Fibroblast of lung (primary cell): Measurements from ENCODE around the gene CAMKMT. TPM values are rescaled to one million over a fixed set of nuclear protein-coding genes. Genes with fewer than 3 reads are reported as not detected.

ENCODE experiments used
- DNase-seq, 2 donors: peaks; one replicate each; pipeline versions ENCODE4 v3.0.0 to v3.0.0-alpha.2; 2010; ENCODE audit warnings: low read depth in 2 of 2
- H2AFZ ChIP-seq: 2 replicates; pipeline ENCODE4 v1.5.1; 2012; ENCODE audit warnings: low read length, control low read depth, inconsistent platforms
- H3K27ac ChIP-seq: 2 replicates; pipeline ENCODE4 v1.5.1; 2011; ENCODE audit warnings: low read length, control low read depth; ENCODE audit not compliant: insufficient read depth
- H3K27me3 ChIP-seq: 2 replicates; pipeline ENCODE4 v1.5.1; 2011; ENCODE audit warnings: mild to moderate bottlenecking, low read length; ENCODE audit not compliant: control insufficient read depth, insufficient read depth
- H3K36me3 ChIP-seq: 2 replicates; pipeline ENCODE4 v1.5.1; 2011; ENCODE audit warnings: low read length; ENCODE audit not compliant: control insufficient read depth, insufficient read depth
- H3K4me1 ChIP-seq: 2 replicates; pipeline ENCODE4 v1.5.1; 2011; ENCODE audit warnings: low read length; ENCODE audit not compliant: control insufficient read depth, insufficient read depth; ENCODE audit errors: extremely low read depth
- H3K4me2 ChIP-seq: 2 replicates; pipeline ENCODE4 v1.5.1; 2011; ENCODE audit warnings: low read length, control low read depth; ENCODE audit not compliant: insufficient read depth; ENCODE audit errors: extremely low read depth
- H3K4me3 ChIP-seq, 4 experiments: fragments of 200-600 bp in 1 of 4; sonication (generic) in 1 of 4; replicated peaks in 1 of 4; 2 replicates each; pipeline ENCODE4 v1.5.1; 2011 to 2016; ENCODE audit warnings: low read length in 4 of 4, low read depth in 3 of 4, mild to moderate bottlenecking in 3 of 4, control low read depth in 2 of 4, inconsistent platforms in 1 of 4, mixed read lengths in 1 of 4; ENCODE audit not compliant: insufficient read depth in 1 of 4; ENCODE audit errors: control extremely low read depth in 1 of 4
- H3K79me2 ChIP-seq: 2 replicates; pipeline ENCODE4 v1.5.1; 2012; ENCODE audit warnings: mild to moderate bottlenecking, low read length, inconsistent platforms; ENCODE audit not compliant: control insufficient read depth, insufficient read depth
- H3K9ac ChIP-seq: 2 replicates; pipeline ENCODE4 v1.5.1; 2011; ENCODE audit warnings: mild to moderate bottlenecking, low read length, control low read depth; ENCODE audit not compliant: insufficient read depth
- H3K9me3 ChIP-seq: 2 replicates; pipeline ENCODE4 v1.5.1; 2012; ENCODE audit warnings: low read depth, low read length; ENCODE audit not compliant: control insufficient read depth, insufficient read depth
- H4K20me1 ChIP-seq: 2 replicates; pipeline ENCODE4 v1.5.1; 2011; ENCODE audit warnings: low read length; ENCODE audit not compliant: control insufficient read depth, insufficient read depth; ENCODE audit errors: extremely low read depth
- EZH2 ChIP-seq: IDR thresholded peaks from 2 replicates; pipeline ENCODE4 v1.5.1; 2012; ENCODE audit warnings: low read length, control low read depth, mild to moderate bottlenecking; ENCODE audit errors: missing control alignments
- polyA plus RNA-seq, 2 donors: library from polyadenylated mRNA; depleted of rRNA in 1 of 2; stranded (reverse) in 1 of 2; unstranded in 1 of 2; fragments of >200 nt; gene quantifications; 2 replicates each; pipeline ENCODE4 v1.2.1, GENCODE V29; 2011 to 2012; ENCODE audit warnings: missing spikeins in 1 of 2
- total RNA-seq: library from RNA; depleted of rRNA; stranded (reverse); fragments of >200 nt; gene quantifications from 2 replicates; pipeline ENCODE4 v1.2.1, GENCODE V29; 2014
- TF ChIP-seq, protein P1 (sequence below), 2 donors: IDR thresholded peaks in 1 of 2; conservative IDR thresholded peaks in 1 of 2; 1 replicate in 1 of 2; 2 replicates in 1 of 2; pipeline ENCODE4 v1.5.1; 2011 to 2012; ENCODE audit warnings: low read length in 2 of 2, control low read depth in 1 of 2, inconsistent platforms in 1 of 2, low read depth in 1 of 2, mild to moderate bottlenecking in 1 of 2

CAMKMT gene
- total and polyA plus RNA-seq, 2 donors (not counting 1 experiment from before 2014, with no cell fraction given): 7.9 to 11.6 TPM

DNA sequence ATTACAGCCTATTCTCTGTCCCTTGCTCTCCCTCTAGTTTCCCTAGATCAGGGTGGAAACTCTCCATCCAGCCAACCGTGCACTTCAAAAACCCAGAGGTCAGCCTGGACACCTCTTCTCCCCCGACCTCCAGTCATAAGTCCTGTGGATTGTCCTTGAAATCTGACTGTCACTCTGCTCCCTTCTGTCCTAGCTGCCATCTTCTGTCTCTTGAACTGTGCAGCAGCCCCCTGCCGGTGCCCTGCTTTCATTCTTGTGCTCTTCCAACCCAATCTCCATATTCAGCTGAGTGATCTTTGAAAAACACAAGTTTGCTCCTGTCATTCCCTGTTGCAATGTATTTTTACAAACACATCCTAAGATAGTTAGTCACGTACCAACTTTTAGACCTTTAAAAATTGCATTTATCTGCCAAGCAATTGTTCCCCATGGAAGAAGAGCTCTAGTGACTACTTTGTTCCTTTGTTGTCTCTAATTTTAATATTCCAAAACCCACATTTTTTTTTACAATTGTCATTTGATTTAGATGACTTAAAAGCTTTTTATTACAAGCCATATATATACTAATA lies 254.3 kb downstream of the CAMKMT start:
- no peak overlapping the region for H3K4me2 ChIP-seq

DNA sequence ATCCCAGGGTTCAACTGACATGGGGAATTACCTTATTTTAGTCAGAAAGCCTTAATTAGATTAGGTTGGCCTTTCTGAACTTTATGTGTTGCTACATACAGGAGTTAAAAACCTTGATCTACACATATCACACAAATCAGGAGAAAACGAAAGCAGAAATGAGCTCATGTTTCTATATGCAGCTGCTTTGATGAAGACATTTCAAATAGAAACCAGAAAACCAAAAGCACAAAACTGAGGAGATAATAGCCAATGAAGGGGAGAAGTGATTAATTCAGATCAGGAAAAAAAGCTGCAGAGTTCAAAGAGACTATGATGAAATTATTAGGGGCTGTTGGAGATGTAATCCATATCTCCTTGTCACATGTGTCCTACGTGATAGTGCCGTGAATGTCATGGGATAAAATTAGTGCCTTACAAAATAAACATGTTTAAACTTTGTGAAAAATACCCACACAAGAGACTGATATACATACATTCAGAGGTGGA lies 255.0 kb downstream of the CAMKMT start:
- Histone ChIP-seq H3K4me1 (no peaks in the 10 kb centered on the region), H3K27me3 (no peaks in the 10 kb centered on the region), H3K27ac (no peak overlapping the region), H2AFZ (no peak overlapping the region), H3K4me3 (peak overlapping the region in 1 of 4 experiments; percentile 50), H4K20me1 (no peaks in the 10 kb centered on the region), H3K36me3 (no peaks in the 10 kb centered on the region), H3K4me2 (peak overlapping the region; percentile 52), H3K79me2 (no peaks in the 10 kb centered on the region), H3K9ac (no peak overlapping the region), H3K9me3 (no peaks in the 10 kb centered on the region)
- no peak for TF ChIP-seq EZH2
- TF ChIP-seq, protein P1, sequence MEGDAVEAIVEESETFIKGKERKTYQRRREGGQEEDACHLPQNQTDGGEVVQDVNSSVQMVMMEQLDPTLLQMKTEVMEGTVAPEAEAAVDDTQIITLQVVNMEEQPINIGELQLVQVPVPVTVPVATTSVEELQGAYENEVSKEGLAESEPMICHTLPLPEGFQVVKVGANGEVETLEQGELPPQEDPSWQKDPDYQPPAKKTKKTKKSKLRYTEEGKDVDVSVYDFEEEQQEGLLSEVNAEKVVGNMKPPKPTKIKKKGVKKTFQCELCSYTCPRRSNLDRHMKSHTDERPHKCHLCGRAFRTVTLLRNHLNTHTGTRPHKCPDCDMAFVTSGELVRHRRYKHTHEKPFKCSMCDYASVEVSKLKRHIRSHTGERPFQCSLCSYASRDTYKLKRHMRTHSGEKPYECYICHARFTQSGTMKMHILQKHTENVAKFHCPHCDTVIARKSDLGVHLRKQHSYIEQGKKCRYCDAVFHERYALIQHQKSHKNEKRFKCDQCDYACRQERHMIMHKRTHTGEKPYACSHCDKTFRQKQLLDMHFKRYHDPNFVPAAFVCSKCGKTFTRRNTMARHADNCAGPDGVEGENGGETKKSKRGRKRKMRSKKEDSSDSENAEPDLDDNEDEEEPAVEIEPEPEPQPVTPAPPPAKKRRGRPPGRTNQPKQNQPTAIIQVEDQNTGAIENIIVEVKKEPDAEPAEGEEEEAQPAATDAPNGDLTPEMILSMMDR (conservative IDR thresholded peaks at IDR 0.05 in 1 of 2, IDR thresholded peaks at IDR 0.05 in 1 of 2; ENCODE audit: low read depth in 1 of 2, low read length in 2 of 2): no peak
- DNase-seq: peak in 1 of 2 donors; percentile 23

More for the DNA sequence above, 254.3 kb downstream of the CAMKMT start:
- Histone ChIP-seq H3K36me3 (no peaks in the 10 kb centered on the region), H3K27me3 (no peaks in the 10 kb centered on the region), H3K9ac (no peak overlapping the region), H3K79me2 (no peaks in the 10 kb centered on the region), H3K4me3 (no peak overlapping the region), H3K27ac (no peak overlapping the region), H3K4me1 (no peaks in the 10 kb centered on the region), H4K20me1 (no peaks in the 10 kb centered on the region), H2AFZ (no peak overlapping the region), H3K9me3 (no peaks in the 10 kb centered on the region)
- DNase-seq: no peak
- TF ChIP-seq, protein P1 (conservative IDR thresholded peaks at IDR 0.05 in 1 of 2, IDR thresholded peaks at IDR 0.05 in 1 of 2; ENCODE audit: low read depth in 1 of 2, low read length in 2 of 2): no peak
- TF ChIP-seq EZH2: no peak

DNA sequence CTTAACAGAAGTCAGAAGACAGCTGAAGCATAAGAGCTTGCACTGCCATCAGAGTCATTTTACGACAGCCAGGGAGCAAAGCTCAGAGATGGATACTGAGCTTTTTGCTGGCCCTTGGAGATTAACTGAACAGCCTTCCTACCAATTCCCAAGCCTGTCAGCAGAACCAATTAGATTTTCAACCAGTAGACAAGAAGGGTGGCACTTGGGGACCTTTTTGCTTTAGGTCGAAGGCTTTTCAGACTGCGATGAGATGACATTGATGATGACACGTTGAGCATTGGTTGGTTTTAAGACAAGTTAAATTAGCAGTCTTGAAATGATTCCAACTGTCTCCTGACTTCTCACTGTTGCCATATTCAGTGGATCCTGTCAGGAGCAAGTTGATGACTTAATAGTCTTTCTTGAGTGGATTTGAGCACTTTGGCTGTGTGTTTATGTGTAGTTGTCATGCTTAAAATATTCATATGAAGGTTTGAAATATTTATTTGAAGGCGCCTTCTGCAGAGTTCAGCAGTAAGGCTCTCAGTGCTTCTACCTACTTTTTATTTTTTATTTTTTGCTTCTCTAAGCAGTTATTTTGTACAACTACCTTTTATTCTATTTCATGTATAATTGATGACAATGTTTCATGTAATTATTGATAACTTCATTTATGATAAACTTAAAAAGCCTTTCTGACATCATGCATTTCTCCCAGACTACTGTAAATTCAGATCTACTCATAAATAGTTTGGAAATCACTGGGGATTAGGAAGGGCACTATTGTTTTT lies 256.7 kb downstream of the CAMKMT start:
- Histone ChIP-seq H4K20me1 (no peaks in the 10 kb centered on the region), H3K79me2 (no peaks in the 10 kb centered on the region)

More for the DNA sequence above, 256.7 kb downstream of the CAMKMT start:
- no peak overlapping the region for H2AFZ ChIP-seq
- no peaks in the 10 kb centered on the region for H3K27me3 ChIP-seq
- H3K27ac ChIP-seq: no peak overlapping the region
- no peak overlapping the region for H3K9ac ChIP-seq
- TF ChIP-seq, protein P1 (conservative IDR thresholded peaks at IDR 0.05 in 1 of 2, IDR thresholded peaks at IDR 0.05 in 1 of 2; ENCODE audit: low read depth in 1 of 2, low read length in 2 of 2): no peak
- no peak for TF ChIP-seq EZH2
- H3K4me3 ChIP-seq: no peak overlapping the region
- H3K4me1 ChIP-seq: no peaks in the 10 kb centered on the region
- H3K36me3 ChIP-seq: no peaks in the 10 kb centered on the region
- H3K9me3 ChIP-seq: no peaks in the 10 kb centered on the region
- DNase-seq: peak in 1 of 2 donors; percentile 3
- no peak overlapping the region for H3K4me2 ChIP-seq
